Spleen (tissue), 11 donors: ENCODE measurements around the gene IQSEC3. TPM values are rescaled to one million over a fixed set of nuclear protein-coding genes. Genes with fewer than 3 reads are reported as not detected.
"Not testable (repeated sequence)": the region's sequence is repeated elsewhere in the genome, so short reads cannot be mapped to it uniquely, and the experiment has no call there.

Experiments
- DNase-seq: peaks from one replicate; pipeline ENCODE4 v3.0.0-alpha.2; 2020
- H3K27ac ChIP-seq, 8 donors: fragments of 200-600 bp; sonication (generic) in 7 of 8; 1 replicate in 4 of 8; 2 replicates in 4 of 8; pipeline versions ENCODE4 v1.5.0 to v1.8.0; 2016 to 2021; ENCODE audit warnings: inconsistent platforms in 4 of 8, mild to moderate bottlenecking in 4 of 8, moderate library complexity in 1 of 8
- H3K27me3 ChIP-seq, 7 donors: fragments of 200-600 bp; sonication (generic) in 6 of 7; replicated peaks in 1 of 7; 1 replicate in 4 of 7; 2 replicates in 3 of 7; pipeline versions ENCODE4 v1.5.0 to v1.8.0; 2016 to 2021; ENCODE audit warnings: inconsistent platforms in 3 of 7, mild to moderate bottlenecking in 1 of 7
- H3K36me3 ChIP-seq, 6 donors: fragments of 200-600 bp; sonication (generic) in 5 of 6; 1 replicate in 4 of 6; 2 replicates in 2 of 6; pipeline versions ENCODE4 v1.5.0 to v1.8.0; 2016 to 2021; ENCODE audit warnings: inconsistent platforms in 2 of 6
- H3K4me1 ChIP-seq, 6 donors: fragments of 200-600 bp; sonication (generic) in 5 of 6; 1 replicate in 3 of 6; 2 replicates in 3 of 6; pipeline versions ENCODE4 v1.5.0 to v1.8.0; 2016 to 2021; ENCODE audit warnings: inconsistent platforms in 3 of 6
- H3K4me3 ChIP-seq, 8 donors: fragments of 200-600 bp; sonication (generic) in 7 of 8; 1 replicate in 4 of 8; 2 replicates in 4 of 8; pipeline versions ENCODE4 v1.5.0 to v1.8.0; 2016 to 2021; ENCODE audit warnings: inconsistent platforms in 4 of 8, mild to moderate bottlenecking in 4 of 8, moderate library complexity in 2 of 8
- H3K9me3 ChIP-seq, 8 donors: fragments of 200-600 bp; sonication (generic) in 7 of 8; 1 replicate in 4 of 8; 2 replicates in 4 of 8; pipeline versions ENCODE4 v1.5.0 to v1.8.0; 2016 to 2021; ENCODE audit warnings: inconsistent platforms in 4 of 8
- CTCF ChIP-seq, 11 experiments: fragments of 200-600 bp in 7 of 11; fragments of 450-650 bp in 4 of 11; sonication (generic) in 4 of 11; IDR thresholded peaks in 8 of 11; conservative IDR thresholded peaks in 3 of 11; 1 replicate in 7 of 11; 2 replicates in 4 of 11; pipeline versions ENCODE4 v1.4.0 to v1.8.0; 2016 to 2021; ENCODE audit warnings: antibody characterized with exemption in 11 of 11, inconsistent platforms in 4 of 11, mild to moderate bottlenecking in 1 of 11
- POLR2A ChIP-seq, 3 donors: fragments of 450-650 bp; IDR thresholded peaks; one replicate each; pipeline ENCODE4 v1.5.1; 2017; ENCODE audit warnings: antibody characterized with exemption in 3 of 3, mild to moderate bottlenecking in 1 of 3
- POLR2AphosphoS5 ChIP-seq, 3 donors: sonication (generic); formaldehyde crosslinking; IDR thresholded peaks; one replicate each; pipeline ENCODE4 v1.5.1; 2017; ENCODE audit warnings: antibody characterized with exemption in 3 of 3
- WGBS, 5 donors: extraction: QIAGEN DNeasy Blood & Tissue Kit in 3 of 5; methylation state at CpG; one replicate each; pipeline versions ENCODE4 v1.1.5 to v1.1.7; 2013 to 2018; 5-methylcytosine and 5-hydroxymethylcytosine counted together
- intact Hi-C: fragments of 100-400 bp; cut with DNase I; formaldehyde crosslinking; loops from one replicate; pipeline ENCODE4 v1.15.0; 2023; ENCODE audit warnings: low total_unique reads
- polyA plus RNA-seq, 3 donors: library from polyadenylated mRNA; stranded (reverse); fragments of 200-250 nt; gene quantifications; one replicate each; pipeline ENCODE4 v1.2.1, GENCODE V29; 2013
- total RNA-seq, 7 donors: library from RNA; depleted of rRNA in 3 of 7; stranded (reverse); fragments of >200 nt in 3 of 7; fragmentation: NEBNext Ultra II Directional in 4 of 7; extraction: Animal tissue kit (Norgen Biotek cat#: 25700) in 4 of 7; gene quantifications; one replicate each; pipeline versions ENCODE4 v1.1.0 to v1.2.1, GENCODE V29; 2016 to 2021
- donor health status: healthy with polysubstance abuse.
- donor health status: DM: no; HTN: no; CAD: no; lungs with moderate emphysema.
- donor health status: DM: no; HTN: no; CAD: no.
- donor health status: Bipolar disorder and iron deficiency.
- donor health status: healthy.
- donor health status: DM: no; HTN: no; CAD: no.
- donor health status: DM: yes; HTN: yes; CAD: no.

Gene IQSEC3
- total and polyA plus RNA-seq, 10 donors, result 0.20 to 1.6 (median 0.52) TPM; not detected in 1

- peaks cover 0 to 50% (median 22%) of the 10 kb centered on the region in 6 donors for H3K36me3 ChIP-seq
- TF ChIP-seq CTCF (IDR thresholded peaks at IDR 0.05 in 8 of 11, conservative IDR thresholded peaks at IDR 0.05 in 3 of 11), result no peak
- TF ChIP-seq POLR2AphosphoS5 (IDR thresholded peaks at IDR 0.05), result no peak
- no peak for TF ChIP-seq POLR2A (IDR thresholded peaks at IDR 0.05)
- peaks cover 0 to 22% (median 14%) of the 10 kb centered on the region in 6 donors for H3K4me1 ChIP-seq
- H3K27ac ChIP-seq, result peak overlapping the region in 3 of 8 donors; percentile 6 to 24 (median 7)
- no peaks in the 10 kb centered on the region for H3K27me3 ChIP-seq
- WGBS, 5 donors, result 68 to 86% (median 76%) methylated on average over 18 of the region's 18 CpGs
- H3K4me3 ChIP-seq, result peak overlapping the region in 1 of 8 donors; percentile 16
- H3K9me3 ChIP-seq, result no peaks in the 10 kb centered on the region
- intact Hi-C loops, result no loop called here
- DNase-seq, result peak; percentile 68
These were observed 45.0 kb upstream of the IQSEC3 start for GRCh38 chr12:21301-22189.

- Histone ChIP-seq H3K27ac (peak overlapping the region in 3 of 8 donors; percentile 6 to 24 (median 7)), H3K36me3 (peaks cover 0 to 46% (median 20%) of the 10 kb centered on the region in 6 donors), H3K4me1 (peaks cover 0 to 22% (median 14%) of the 10 kb centered on the region in 6 donors), H3K27me3 (no peaks in the 10 kb centered on the region), H3K9me3 (no peaks in the 10 kb centered on the region), H3K4me3 (no peak overlapping the region)
- intact Hi-C loops, result no loop called here
- TF ChIP-seq CTCF (IDR thresholded peaks at IDR 0.05 in 8 of 11, conservative IDR thresholded peaks at IDR 0.05 in 3 of 11) (no peak), POLR2A (IDR thresholded peaks at IDR 0.05) (no peak), POLR2AphosphoS5 (IDR thresholded peaks at IDR 0.05) (no peak)
- WGBS, 5 donors, result 61 to 81% (median 76%) methylated on average over 4 of the region's 4 CpGs
- no peak for DNase-seq
These were observed 44.4 kb upstream of the IQSEC3 start for GRCh38 chr12:22190-22529.

DNA sequence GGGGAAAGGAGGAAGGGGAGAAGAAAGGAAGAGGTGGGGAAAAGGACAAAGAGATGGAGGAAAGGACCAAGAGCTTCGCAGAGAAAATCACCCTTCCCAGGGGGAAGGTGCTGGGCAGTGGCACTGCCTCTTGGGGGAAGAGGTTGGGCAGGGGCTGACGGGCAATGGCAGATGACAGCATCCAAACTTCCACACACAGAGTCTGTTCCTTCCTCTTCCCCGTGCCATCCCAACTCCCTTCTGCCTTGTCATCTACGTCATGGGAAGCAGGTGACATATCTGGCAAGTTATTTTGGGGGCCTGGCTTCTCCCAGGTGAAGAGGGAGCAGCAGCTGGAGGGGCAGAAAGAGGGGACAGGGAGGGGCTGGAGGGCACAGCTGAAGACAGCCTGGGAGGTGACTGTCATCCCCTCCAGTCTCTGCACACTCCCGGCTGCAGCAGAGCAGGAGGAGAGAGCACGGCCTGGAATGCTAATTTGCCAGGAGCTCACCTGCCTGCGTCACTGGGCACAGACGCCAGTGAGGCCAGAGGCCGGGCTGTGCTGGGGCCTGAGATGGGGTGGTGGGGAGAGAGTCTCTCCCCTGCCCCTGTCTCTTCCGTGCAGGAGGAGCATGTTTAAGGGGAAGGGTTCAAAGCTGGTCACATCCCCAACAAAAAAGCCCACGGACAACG is 43.9 kb upstream of the IQSEC3 start:
- Histone ChIP-seq H3K27me3 (no peaks in the 10 kb centered on the region), H3K4me3 (no peak overlapping the region), H3K9me3 (no peaks in the 10 kb centered on the region), H3K36me3 (peaks cover 0 to 41% (median 18%) of the 10 kb centered on the region in 6 donors), H3K27ac (peak overlapping the region in 1 of 8 donors; percentile 7), H3K4me1 (peaks cover 0 to 22% (median 14%) of the 10 kb centered on the region in 6 donors)
- 52 to 87% (median 80%) methylated on average over 9 to 12 of the region's 12 CpGs for WGBS, 5 donors
- no peak for DNase-seq
- intact Hi-C loops, result no loop called here
- TF ChIP-seq CTCF (IDR thresholded peaks at IDR 0.05 in 8 of 11, conservative IDR thresholded peaks at IDR 0.05 in 3 of 11), result no peak
- TF ChIP-seq POLR2AphosphoS5 (IDR thresholded peaks at IDR 0.05), result no peak
- no peak for TF ChIP-seq POLR2A (IDR thresholded peaks at IDR 0.05)

- H3K4me3 ChIP-seq, H3K4me1 ChIP-seq, H3K9me3 ChIP-seq, H3K36me3 ChIP-seq, H3K27me3 ChIP-seq, H3K27ac ChIP-seq, intact Hi-C loops, DNase-seq: not testable (repeated sequence)
- WGBS, 5 donors, result no CpG with 5 or more reads among the region's 5 CpGs
These were observed 38.7 kb upstream of the IQSEC3 start for GRCh38 chr12:27904-28303.

- H3K27ac ChIP-seq, H3K27me3 ChIP-seq, H3K9me3 ChIP-seq, DNase-seq, H3K36me3 ChIP-seq, H3K4me1 ChIP-seq, intact Hi-C loops, H3K4me3 ChIP-seq: not testable (repeated sequence)
- WGBS, 5 donors, result 73 to 85% (median 79%) methylated on average over 8 to 9 of the region's 9 CpGs
These were observed 27.8 kb upstream of the IQSEC3 start for GRCh38 chr12:38775-39174.

DNA sequence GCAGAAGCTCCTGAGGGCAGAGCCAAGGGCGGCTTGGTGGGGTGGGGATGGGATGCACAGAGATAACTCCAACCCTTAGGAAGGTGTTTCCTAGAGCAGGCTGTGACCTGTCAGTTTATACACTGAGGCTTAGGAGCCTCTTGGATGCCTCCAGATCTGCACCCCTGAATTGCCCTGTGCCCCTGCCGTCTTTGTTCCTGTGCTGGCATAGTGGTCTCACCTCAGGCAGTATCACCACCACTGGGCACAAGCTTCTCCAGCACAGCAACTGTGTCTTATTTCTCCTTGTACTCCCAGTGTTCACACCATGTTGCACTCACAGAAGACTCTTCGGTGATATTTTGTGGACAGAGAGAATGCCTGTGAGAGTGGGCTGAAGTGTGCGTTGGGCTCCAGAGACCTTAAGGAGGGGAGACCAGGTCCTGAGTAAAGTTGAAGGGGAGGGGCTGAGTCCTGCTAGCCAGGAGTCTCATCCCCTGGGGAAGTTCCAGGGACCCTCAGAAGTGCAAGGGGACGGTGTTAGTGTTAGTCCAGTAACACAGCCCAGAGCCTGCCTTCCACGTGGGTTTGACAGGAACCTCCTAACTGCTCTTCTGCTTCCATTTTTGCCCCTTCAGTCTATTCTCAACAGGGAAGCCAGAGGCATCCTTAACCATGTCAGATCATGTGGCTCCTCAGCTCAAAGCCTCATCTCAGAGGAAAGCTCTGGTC is 26.9 kb upstream of the IQSEC3 start:
- H3K36me3 ChIP-seq, H3K4me3 ChIP-seq, H3K9me3 ChIP-seq, H3K27ac ChIP-seq, DNase-seq, H3K4me1 ChIP-seq, intact Hi-C loops, H3K27me3 ChIP-seq: not testable (repeated sequence)
- 74 to 89% (median 79%) methylated on average over 3 to 6 of the region's 6 CpGs for WGBS, 5 donors

DNA sequence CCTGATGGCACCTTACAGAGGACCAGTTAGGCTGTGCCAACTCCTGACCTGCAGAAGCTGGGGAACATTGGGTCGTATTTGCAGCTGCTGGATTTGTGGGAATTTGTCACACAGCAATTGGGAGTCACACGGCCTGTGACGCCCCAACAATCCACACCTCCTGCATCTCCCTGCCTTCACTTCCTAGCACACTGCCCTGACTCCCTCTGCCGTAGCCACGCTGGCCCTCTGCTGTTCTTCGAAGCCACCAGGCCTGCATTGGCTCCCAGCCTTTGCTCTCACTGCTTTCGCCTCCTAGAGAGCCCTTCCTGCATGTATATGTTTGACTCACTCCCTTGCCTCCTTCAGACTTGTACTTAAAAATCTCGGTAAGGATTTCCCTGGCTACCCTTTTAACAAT is 22.2 kb upstream of the IQSEC3 start:
- H3K4me1 ChIP-seq, H3K27ac ChIP-seq, intact Hi-C loops, H3K4me3 ChIP-seq, H3K36me3 ChIP-seq, H3K9me3 ChIP-seq: not testable (repeated sequence)
- peak; percentile 74 for DNase-seq
- peaks cover 0 to 14% (median 0%) of the 10 kb centered on the region in 7 donors for H3K27me3 ChIP-seq
- 71 to 82% (median 79%) methylated on average over 5 to 8 of the region's 8 CpGs for WGBS, 5 donors
